Activated CD8-positive, alpha-beta memory T cell treated with anti-CD3 and anti-CD28 coated beads, Interleukin-2, amount 50 U/mL, for 24 hours (primary cell): Measurements from ENCODE around the gene CAMTA1.

Experiments
- DNase-seq: peaks from one replicate; pipeline ENCODE4 v3.0.0-alpha.2; 2020; ENCODE audit errors: extremely low read depth

Gene CAMTA1

DNA sequence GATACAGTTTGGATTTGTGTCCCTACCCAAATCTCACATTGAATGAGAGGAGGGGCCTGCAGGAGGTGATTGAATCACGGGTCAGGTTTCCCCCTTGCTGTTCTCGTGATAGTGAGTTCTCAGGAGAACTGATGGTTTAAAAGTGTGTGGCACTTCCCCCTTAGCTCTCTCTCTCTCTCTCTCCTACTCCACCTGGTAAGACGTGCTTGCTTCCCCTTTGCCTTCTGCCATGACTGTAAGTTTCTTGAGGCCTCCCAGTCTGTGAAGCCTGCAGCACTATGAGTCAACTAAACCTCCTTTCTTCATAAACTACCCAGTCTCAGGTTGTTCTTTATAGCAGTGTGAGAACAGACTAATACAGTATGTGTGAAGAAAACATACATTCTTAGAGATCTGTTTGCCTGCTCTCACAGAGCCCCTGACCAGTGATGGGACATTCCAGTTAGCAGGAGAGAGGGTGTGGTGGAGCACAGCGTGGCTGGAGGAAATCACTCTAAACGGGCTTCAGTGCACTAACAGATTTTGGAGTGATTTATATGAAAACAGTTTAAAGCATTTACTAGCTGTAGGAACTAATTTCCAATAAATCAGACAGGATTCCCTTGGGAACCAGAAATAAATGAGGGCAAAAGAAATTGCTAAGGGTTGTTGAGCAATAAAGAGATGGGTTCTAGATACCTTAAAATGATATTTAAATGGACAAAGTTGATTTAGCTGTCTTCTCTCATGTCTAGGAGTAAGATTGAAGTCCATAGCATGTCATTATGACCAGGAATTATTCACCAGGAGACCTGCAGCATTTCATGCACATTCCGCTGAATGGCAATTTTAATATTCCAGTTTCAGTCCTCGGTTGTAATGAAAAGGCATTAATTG lies 411.0 kb downstream of the CAMTA1 start:
- no peak for DNase-seq

DNA sequence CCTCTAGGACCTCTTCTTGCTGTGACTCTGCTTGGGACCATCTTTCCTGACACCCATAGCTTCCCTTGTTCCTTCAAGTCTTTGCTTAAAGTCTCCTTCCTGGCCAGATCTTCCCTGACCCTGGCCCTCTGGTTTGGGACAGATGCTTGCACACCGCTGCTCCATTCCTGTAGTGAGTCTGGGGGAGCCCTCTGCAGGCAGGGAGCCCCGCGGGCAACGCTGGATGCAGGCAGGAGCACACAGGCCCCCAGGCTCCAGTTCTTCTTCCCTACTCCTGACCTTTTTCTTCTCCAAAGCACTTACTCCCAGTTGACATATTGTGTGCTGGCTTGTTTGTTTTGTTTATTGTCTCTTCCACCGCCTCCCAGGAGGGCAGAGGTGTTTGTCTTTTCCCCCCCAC lies 413.4 kb downstream of the CAMTA1 start:
- no peak for DNase-seq

DNA sequence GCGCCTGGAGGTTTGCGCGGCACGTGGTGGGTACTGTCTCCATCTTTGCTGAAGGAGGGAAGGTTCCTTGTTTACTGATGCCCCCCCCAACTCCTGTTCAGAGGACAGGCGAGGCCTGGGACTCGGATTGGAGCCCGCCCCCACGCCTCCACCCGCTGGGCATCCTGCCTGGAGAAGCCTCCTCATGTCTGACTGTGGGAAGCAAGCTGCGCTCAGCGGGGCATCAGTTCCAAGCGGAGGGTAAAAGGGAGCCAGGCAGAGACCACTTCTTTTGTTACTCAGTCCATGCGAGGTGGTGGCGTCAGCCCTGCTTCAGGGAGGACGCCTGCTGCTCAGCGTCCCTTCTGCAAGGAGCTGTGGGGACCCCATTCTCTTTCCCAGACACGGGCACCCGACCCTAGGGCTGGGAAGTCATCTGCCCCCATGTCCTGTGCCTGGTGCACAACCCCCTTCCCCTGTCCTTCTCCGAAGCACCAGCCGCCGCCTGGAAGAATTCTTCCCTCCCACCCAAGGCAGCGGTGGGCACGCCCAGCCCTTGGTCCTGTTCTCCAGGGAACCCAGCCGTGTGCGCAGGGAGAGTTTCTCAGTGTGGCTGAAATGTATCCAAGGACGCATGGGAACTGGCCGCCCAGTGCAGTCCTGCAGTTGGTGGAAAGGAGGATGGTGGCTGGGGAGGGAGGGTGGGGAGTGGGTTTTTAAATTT lies 414.0 kb downstream of the CAMTA1 start:
- no peak for DNase-seq

DNA sequence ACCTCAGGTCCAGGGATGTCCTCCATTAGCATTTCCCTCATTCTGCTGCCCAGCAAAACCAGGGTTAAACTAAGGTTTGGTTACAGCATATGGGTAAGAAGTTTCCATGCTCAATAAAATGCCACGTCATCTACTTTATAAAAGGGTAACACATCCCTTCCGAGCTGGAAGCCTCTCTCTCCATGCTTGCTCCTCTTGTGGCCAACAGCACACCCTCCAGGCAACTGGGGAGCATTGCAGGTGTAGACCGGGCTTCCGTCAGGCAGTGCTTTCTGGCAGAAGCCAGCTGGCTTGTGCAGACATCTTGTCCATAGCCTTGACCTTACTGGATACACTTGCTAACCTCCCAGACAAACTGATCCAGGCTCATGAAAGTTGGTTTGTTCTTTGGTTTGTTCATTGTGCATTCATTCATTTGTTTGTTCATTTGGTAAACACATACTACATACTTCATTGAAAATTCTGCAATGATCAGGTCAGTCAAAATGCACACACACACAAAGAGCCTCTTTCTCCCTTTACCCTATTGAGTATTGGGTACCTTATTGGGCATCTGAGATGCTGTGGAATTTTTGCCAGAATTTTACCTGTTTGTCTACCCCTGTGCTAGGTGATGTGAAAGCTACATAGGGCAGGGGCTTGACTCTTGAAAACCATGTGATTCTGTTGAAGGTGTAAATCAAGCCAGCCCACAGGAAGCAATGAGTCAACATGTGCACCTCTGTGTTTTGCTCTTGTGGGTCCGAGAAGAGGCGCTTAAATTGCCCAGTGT lies 422.8 kb downstream of the CAMTA1 start:
- no peak for DNase-seq

DNA sequence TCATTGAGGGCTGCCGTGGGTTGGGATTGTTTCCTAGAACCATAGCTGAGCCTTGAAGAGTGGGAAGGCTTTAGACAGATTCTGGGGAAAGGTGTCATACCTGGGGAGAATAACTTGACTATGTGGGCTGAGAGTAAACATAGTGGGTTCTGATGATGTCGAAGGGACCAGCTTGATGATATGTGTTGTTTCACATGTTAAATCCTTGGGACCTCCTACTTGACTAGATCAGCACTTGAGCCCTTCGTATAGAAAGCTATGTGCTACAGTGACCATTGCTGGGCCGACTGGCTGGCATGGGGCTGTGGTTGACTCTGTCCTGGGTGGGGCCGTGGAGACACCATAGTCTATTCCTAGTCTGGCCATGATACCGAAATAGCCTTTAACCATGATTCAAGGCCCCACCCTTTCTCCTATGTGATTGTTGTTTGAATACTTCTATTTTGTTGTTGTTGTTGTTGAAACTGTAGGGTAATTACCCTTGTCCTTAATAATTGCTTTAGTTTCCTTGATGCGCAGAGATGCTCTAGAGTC lies 423.5 kb downstream of the CAMTA1 start:
- DNase-seq, result no peak

DNA sequence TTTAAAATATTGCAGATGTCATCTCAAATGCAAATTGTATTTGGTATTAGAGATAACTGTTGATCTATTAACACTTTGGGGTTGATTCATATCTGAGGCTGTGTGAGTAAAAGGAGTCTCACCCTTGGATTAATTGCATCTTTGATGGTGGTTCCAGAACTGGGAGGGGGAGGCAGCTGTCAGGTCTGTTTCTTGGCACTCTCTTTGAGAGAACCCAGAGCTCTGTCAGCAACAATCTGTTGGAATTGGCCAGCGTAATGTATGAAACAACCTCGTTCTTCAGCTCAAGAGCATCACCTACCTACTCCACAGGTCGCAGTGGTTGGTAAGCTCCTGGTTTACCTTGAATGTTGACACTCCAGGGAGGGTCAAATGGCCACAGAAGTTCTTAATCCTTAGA lies 424.1 kb downstream of the CAMTA1 start:
- DNase-seq, result no peak

DNA sequence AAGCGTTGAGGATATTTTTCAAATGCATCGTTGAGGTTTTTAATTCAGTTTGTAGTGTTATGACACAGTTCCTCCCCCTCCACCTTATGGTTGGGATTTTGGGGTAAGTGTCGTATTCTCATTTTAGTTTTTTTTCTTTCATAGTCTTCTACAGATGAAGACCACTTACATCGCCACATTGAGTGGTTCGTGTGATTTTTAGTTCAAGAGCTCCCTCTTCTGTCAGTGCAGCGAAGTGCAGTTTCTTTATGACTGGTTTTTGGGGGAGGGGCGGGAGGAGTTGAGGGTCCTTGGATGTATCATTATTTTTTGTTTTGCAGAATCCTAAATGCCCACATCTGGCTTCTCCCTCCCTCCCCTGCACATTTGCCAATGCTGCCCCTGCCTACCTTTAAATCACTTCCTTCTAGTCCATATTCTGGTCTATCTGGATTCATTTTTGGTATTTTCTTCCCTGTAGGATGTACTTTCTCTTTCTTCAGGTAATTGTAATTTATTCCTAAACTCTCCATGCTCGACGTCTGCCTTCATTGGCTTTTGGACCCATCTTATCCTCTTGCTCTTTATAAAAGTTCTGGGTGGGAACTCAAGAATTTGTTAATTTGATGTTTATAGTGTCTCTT lies 433.1 kb downstream of the CAMTA1 start:
- DNase-seq, result no peak

DNA sequence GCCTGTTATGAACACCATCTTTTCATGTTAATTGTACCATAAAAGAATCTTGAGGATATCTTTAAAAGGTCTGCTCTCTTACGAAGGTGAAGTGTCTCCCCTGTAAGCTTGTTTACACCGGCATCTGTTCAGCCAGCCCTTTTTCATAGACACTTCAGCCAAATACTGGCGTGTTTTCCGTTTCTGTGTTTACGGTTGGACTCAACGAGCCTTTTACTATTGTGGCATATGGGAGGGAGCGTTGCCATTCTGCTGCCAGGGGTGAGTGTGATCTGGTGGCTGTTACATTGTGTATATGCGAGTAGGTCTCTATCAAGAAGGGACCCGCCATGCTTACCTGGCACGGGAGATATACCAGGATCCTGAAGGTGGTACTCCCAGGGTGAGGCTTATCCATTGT lies 433.8 kb downstream of the CAMTA1 start:
- no peak for DNase-seq

DNA sequence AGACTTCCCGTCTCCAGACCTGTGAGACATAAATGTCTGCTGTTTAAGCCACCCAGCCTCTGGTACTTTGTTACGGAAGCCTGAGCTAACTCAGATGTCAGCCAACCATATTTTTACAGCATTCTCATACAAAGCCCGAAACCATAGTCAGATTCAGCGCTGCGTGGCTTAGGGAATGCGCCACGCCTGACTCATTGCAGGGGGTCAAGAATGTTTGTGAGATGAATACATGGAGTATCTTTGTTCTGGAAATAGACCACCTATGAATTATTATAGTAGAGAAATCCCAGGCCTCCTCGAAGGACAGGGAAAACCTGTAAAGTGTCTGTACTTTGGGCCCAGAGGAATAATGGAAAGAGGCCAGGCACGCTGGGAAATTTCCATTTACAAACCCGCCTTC lies 434.8 kb downstream of the CAMTA1 start:
- no peak for DNase-seq

DNA sequence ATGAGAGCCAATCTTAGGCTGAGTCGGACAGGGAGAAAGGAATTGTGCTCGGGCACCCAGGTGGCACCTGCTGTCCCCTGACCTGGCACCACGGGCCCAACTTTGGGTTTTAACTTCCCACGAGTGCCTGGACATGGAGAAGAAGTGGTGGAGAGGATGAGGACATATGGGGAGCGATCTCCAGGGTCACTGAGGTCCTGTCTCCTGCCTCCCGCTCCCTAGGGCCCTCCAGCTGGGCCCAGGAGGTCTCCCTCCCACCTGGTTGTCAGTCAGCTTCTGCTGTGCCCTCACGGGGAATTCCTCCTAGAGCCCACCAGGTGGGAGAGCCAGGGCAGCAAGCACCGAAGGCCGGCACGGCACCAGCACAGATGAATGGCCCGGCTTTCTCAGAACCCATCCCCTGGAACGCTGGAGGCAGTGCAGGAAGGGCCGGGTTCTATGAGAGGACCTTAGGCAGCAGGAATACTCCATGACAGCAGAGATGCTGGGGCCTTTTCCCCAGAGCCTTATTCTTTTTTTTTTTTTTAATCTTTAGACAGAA lies 435.5 kb downstream of the CAMTA1 start:
- DNase-seq, result no peak

DNA sequence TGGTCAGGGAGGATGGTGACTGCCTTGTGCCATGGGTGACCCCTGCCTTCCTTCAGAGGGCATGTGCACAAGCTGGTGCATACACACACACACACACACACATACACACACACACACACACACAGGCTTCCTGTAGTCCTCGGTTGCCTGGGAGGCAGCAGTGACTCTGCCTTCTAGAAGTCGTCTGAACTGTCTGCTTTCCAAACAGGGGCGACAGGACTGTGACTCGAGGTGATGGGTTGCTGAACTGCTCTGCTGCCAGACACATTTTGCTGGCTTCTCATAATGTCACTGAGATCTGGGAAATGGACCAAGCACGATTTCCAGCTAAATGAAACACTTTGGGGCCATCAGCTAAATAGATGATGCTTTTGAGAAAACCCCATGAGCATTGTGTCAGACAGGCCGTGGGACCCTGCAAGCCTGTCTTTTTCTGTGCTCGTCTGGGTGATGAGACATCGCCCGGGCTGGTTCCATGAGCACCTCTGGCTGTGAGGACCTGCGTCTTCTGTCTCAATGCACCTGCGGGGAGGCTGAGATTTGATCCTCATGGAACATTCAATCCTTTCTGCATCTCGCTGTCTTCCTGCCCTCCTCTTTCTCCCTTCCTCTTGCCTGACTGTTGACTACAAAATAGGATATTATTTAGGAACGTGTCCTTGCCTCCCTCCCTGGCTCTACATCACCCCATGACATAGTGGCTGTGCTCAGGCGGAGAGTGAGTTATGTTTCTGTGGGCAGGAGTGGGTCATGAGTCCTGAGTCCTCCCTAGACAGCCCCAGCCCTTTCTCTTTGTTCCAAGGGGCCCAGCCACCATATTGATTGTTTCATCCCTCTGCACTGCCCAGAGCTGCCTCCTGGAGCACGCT lies 436.8 kb downstream of the CAMTA1 start:
- no peak for DNase-seq

DNA sequence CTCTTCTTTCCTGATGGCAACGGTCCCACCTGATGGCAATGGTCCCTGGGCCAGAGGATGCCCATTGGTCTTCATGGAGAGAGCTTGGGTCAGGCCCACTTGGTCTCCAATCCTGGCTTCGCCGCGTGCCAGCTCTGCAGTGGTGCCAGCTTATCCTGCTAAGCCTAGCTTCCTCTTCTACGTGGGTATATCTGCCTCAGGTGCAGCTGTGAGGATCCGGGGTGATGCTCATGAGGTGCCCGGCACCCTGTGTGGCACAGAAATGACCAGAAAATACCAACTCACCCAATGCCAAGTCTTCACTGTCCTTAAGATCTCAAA lies 437.4 kb downstream of the CAMTA1 start:
- no peak for DNase-seq

DNA sequence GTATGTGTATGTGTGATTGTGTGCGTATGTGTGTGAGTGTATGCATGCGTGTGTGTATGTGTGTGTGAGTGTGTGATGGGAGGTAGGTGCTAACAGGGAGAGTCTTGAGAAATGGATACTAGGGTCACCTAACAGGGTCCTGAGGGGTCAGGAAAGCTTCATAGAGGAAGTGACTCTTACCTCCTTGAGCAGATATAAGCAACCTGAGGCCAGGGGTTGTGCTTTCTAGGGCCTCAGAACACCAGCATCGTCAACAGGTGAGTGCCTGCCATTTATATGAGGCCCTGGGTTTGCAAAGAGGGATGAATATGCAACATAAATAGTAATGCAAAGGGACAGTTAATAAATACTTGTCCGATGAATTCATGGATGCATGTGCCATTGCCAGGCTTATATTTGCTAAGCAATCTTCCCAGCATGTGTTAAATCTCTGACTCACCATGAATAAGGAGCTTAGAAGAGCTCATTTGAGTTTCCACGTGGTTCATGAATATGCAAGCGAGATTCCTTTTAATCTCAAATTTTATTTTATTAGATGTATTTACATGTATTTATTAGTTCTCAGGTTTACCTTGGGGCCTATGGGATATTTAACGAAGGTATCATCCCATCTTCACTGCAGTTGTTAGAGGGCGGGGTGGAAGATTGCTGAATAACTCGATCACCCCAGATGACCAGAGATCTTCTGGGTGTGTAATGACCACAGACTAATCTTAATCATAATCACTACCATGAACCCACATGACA lies 438.3 kb downstream of the CAMTA1 start:
- DNase-seq, result no peak

DNA sequence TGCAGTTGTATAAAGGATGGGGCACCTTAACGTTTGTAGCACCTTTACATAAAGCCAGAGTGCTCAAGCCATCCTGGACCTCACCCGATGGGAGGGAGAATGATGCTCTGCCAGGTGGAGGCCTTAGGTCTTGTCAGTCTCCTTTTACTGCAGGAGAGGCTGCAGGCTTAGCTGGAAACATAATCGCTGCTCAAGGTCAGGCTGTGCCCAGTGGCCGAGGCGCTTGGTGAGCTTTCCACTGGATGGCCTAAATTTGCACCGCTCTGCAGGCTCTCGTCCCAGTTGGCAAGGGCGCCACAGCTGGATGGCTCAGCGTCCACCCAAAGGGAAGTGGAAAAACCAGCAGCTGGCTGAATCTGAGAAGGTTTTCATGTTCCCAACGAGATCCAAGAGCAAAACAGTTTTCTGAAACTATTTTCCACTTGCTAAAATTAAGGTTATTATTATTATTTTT lies 438.9 kb downstream of the CAMTA1 start:
- no peak for DNase-seq

DNA sequence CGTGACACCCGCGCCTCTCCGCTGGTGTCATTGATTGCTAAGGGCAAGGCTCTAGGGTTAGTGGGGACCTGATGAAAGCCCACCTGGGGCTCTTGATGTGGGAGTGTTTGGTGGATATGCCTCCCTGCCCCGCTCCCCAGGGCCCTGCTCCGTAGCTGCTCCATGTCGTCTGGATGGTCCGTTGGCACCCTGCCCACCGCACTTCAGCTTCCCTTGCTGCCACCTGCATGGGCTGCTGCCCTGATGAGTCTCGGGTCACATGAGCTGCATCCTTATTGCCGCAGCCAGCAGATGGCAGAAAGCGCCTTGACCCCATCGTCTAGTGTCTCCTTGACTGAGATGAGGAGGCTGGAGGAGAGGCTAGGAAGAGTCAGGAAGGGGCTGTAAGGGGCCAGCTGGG lies 439.4 kb downstream of the CAMTA1 start:
- no peak for DNase-seq

DNA sequence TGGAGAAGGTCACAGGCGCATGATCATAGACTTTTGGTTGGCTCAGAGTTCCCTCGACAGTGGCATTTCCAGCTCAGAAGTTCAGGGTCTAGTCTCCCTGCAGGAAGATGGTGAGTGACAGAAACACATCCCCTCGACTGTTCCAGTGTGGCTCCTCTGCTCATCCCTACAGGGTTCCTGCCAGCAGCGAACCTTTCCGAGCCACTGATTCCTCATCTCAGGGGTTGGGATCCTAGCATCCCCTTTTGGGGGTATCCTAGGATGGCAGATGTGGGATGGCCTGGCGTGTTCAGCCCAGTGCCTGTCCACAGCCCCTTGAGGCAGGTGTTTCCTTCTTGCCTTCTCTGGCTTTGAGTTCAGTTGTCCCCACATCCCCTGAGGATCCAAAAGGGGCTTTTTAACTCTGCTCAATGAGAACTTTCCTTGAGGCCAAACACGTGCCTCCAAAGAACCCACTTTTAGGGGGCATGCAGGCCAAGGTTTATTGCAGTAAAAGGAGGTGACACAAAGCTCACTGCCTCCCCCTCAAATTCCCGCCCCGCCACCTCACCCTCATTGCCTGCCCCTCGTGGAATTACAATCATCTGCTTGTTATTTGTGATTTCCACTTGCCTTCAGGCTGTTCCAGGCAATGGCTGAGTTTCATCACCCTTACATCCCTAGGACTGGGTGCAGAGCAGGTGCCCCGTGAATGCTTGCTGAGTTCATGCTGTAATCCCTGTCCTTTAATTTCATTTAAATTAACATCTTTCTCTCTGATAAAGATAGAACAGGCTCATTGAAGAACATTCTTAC lies 440.7 kb downstream of the CAMTA1 start:
- DNase-seq, result no peak

DNA sequence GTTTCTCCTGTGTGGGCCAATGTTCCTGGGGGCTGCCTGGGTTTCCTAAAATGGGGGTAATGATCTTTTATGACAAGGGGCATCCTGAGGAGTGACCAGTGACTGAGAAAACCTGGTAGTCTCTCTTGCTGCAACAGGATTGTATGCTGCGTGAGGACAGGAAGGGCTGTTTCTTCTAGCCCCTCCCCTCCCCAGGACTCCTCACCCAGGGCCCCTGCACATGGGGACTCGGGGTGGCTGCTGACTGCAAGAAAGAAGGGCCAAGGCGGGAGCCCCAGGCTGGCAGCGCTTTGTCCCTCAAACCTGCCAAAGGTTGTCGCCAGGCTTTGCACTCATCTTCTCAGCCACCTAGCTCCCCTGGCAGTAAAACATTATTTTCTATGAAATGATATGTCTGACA lies 442.4 kb downstream of the CAMTA1 start:
- DNase-seq, result no peak

DNA sequence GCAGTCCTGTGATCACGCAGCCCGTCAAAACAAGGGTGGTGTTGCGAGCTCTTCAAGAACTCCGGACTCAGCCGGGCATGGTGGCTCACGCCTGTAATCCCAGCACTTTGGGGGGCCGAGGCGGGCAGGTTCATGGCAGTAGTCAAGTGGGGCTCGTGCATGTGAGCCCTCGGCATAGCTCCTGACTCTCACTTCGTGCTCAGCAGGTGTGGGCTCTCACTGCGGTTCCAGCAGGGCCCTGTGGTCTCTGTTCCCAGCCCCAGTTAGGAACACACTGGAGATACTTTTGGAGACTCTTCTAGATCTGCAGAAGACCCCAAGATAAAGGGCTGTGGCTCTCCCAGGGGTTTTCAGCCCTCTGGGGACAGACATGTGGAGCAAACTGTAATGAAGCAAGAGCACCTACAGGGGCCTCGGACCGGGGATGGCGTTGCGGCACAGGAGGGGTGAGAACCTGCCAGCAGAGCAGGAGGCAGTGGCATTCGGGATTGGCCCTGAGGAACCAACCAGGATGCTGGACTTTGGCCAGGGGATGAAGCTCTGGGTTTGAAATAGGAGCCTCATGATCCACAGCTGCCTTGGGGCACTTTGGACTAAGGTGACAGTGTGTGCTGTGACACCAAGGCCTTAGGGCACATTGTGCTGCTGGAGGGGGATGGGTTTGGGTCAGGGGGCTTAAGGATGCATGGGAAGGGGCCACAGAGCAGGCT lies 443.2 kb downstream of the CAMTA1 start:
- DNase-seq, result no peak
